ENCODE data around the gene CNPPD1. TPM values are rescaled to one million over a fixed set of nuclear protein-coding genes. Genes with fewer than 3 reads are reported as not detected.

CNPPD1 gene
- total RNA-seq, 1 experiment from 2014 or later = 41.2 TPM

GRCh38 chr2:219122202-219122980, 54.3 kb downstream of the CNPPD1 start:
- no peak for DNase-seq (ENCODE audit: low read depth)

Other genes starting within 250 kb of the CNPPD1 start
- 0.12 and 0.20 TPM in 2 replicates for gene CDK5R2, start 217.3 kb downstream of the CNPPD1 start, total RNA-seq (2014; rRNA removed; shearing (Covaris generic))
- not detected in 2 replicates for gene FEV, start 191.7 kb downstream of the CNPPD1 start, total RNA-seq (2014; rRNA removed; shearing (Covaris generic))
- gene CRYBA2, start 183.5 kb downstream of the CNPPD1 start, total RNA-seq (2014; rRNA removed; shearing (Covaris generic)) = 0.20 TPM in 1 of 2 replicates, not detected in the other
- 0.10 and 0.12 TPM in 2 replicates for gene CFAP65, start 135.4 kb downstream of the CNPPD1 start, total RNA-seq (2014; rRNA removed; shearing (Covaris generic))
- gene IHH, start 116.0 kb downstream of the CNPPD1 start, total RNA-seq (2014; rRNA removed; shearing (Covaris generic)) = not detected in 2 replicates
- gene NHEJ1, start 16.1 kb downstream of the CNPPD1 start, total RNA-seq (2014; rRNA removed; shearing (Covaris generic)) = 24.1 and 31.0 TPM in 2 replicates
- 0.59 TPM in 1 of 2 replicates, not detected in the other for gene SLC23A3, start 6.9 kb downstream of the CNPPD1 start, total RNA-seq (2014; rRNA removed; shearing (Covaris generic))
- 63.2 and 67.8 TPM in 2 replicates for gene RETREG2, start 1.4 kb upstream of the CNPPD1 start, total RNA-seq (2014; rRNA removed; shearing (Covaris generic))
- gene ZFAND2B, start 29.9 kb upstream of the CNPPD1 start, total RNA-seq (2014; rRNA removed; shearing (Covaris generic)) = 49.6 and 55.1 TPM in 2 replicates
- 29.8 and 41.6 TPM in 2 replicates for gene ABCB6, start 42.0 kb upstream of the CNPPD1 start, total RNA-seq (2014; rRNA removed; shearing (Covaris generic))
- gene ATG9A, start 52.7 kb upstream of the CNPPD1 start, total RNA-seq (2014; rRNA removed; shearing (Covaris generic)) = 51.3 and 58.6 TPM in 2 replicates
- gene ANKZF1, start 52.9 kb upstream of the CNPPD1 start, total RNA-seq (2014; rRNA removed; shearing (Covaris generic)) = 27.5 and 28.8 TPM in 2 replicates
- 30.0 and 35.0 TPM in 2 replicates for gene GLB1L, start 68.5 kb upstream of the CNPPD1 start, total RNA-seq (2014; rRNA removed; shearing (Covaris generic))
- gene STK16, start 68.6 kb upstream of the CNPPD1 start, total RNA-seq (2014; rRNA removed; shearing (Covaris generic)) = 24.0 and 28.5 TPM in 2 replicates
- not detected in 2 replicates for gene TUBA4B, start 76.3 kb upstream of the CNPPD1 start, total RNA-seq (2014; rRNA removed; shearing (Covaris generic))
- 31.1 and 42.2 TPM in 2 replicates for gene TUBA4A, start 77.0 kb upstream of the CNPPD1 start, total RNA-seq (2014; rRNA removed; shearing (Covaris generic))
- gene DNAJB2, start 102.4 kb upstream of the CNPPD1 start, total RNA-seq (2014; rRNA removed; shearing (Covaris generic)) = 33.8 and 39.8 TPM in 2 replicates
- 3.2 and 4.4 TPM in 2 replicates for gene PTPRN, start 132.5 kb upstream of the CNPPD1 start, total RNA-seq (2014; rRNA removed; shearing (Covaris generic))
- gene RESP18, start 155.8 kb upstream of the CNPPD1 start, total RNA-seq (2014; rRNA removed; shearing (Covaris generic)) = not detected in 2 replicates
- 80.4 and 101 TPM in 2 replicates for gene DNPEP, start 211.0 kb upstream of the CNPPD1 start, total RNA-seq (2014; rRNA removed; shearing (Covaris generic))
- gene DES, start 241.5 kb upstream of the CNPPD1 start, total RNA-seq (2014; rRNA removed; shearing (Covaris generic)) = 0.20 and 0.60 TPM in 2 replicates

Data from RPMI7951 (cell line).